G401.6 (cell line): Measurements from ENCODE around the gene MUC4.
A peak's percentile ranks its signal among the peaks of the same experiment; 100 is the strongest.

Experiments used
- FAIRE-seq: peaks from 2 replicates; lab custom pipeline; 2012; peaks lifted over from hg19 to GRCh38; lab: Jason Lieb, UNC

Gene MUC4, protein sequence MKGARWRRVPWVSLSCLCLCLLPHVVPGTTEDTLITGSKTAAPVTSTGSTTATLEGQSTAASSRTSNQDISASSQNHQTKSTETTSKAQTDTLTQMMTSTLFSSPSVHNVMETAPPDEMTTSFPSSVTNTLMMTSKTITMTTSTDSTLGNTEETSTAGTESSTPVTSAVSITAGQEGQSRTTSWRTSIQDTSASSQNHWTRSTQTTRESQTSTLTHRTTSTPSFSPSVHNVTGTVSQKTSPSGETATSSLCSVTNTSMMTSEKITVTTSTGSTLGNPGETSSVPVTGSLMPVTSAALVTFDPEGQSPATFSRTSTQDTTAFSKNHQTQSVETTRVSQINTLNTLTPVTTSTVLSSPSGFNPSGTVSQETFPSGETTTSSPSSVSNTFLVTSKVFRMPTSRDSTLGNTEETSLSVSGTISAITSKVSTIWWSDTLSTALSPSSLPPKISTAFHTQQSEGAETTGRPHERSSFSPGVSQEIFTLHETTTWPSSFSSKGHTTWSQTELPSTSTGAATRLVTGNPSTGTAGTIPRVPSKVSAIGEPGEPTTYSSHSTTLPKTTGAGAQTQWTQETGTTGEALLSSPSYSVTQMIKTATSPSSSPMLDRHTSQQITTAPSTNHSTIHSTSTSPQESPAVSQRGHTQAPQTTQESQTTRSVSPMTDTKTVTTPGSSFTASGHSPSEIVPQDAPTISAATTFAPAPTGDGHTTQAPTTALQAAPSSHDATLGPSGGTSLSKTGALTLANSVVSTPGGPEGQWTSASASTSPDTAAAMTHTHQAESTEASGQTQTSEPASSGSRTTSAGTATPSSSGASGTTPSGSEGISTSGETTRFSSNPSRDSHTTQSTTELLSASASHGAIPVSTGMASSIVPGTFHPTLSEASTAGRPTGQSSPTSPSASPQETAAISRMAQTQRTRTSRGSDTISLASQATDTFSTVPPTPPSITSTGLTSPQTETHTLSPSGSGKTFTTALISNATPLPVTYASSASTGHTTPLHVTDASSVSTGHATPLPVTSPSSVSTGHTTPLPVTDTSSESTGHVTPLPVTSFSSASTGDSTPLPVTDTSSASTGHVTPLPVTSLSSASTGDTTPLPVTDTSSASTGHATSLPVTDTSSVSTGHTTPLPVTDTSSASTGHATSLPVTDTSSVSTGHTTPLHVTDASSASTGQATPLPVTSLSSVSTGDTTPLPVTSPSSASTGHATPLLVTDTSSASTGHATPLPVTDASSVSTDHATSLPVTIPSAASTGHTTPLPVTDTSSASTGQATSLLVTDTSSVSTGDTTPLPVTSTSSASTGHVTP (N-terminal part only)

DNA sequence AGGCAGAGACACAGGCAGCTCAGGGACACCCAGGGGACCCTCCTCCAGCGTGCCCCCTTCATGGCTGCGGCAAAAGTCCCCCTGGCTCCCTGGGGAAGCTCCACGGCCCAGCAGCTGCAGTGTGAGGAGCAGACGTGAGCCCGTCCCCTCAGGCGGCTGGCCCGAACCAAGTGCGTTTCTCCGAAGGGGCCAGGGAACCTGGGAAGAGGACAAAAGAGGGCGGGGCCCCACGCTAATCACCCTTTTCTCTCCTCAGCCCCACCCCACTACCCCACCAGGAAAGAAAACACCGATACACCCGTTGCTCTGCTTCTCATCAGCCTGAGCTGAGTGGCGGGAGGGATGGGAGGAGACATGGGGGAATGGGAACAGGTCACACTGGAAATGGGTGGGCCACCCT, at the start of gene MUC4:
Gene MUC4 (minus strand): TSS at position 174 of the 400 bp plus-strand sequence. CDS start 112 bp downstream, at position 62.
- no peak for FAIRE-seq

DNA sequence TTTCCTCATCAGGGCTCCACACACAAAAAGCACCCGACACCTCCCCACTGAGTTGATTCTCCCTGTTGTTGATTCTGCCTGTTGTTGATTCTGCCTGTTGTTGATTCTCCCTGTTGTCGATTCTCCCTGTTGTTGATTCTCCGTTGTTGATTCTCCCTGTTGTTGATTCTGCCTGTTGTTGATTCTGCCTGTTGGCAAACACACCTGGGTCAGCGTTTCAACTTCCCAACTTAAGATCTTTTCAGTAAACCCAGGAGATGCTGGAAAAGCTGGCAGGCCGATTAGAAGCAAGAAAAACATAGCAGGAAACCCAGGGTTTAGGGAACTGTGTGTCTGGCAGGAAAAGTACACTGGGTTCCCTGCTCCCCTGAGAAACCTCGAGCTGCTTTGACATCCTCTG, 48.7 kb upstream of the MUC4 start:
- no peak for FAIRE-seq

DNA sequence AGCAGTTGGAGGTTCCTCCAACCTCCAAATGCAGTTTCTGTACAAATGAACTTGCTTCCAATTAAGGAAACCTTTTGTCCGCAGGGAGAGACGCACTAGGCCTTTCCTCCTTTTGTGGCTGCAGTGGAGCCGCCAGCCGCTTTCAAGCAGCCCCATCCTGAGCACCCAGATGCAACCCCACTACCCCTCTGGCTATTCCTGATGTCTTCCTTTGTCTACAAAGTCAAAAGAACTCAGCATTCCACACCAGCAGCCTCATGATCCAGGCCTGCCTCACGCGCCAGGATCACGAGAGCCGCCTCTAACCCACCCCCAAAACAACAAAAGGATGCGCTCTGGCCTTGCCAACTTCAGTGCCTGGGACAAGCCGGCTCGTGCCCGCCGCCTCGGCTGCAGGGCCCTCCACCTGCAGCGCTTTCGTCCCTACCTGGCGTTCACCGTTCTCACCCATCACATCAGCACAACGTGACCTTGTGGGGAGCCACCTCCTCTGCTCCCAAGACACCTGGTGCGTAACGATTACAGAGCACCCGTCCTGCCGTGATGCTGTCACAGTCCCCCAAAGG, 48.2 kb upstream of the MUC4 start:
- FAIRE-seq = no peak

DNA sequence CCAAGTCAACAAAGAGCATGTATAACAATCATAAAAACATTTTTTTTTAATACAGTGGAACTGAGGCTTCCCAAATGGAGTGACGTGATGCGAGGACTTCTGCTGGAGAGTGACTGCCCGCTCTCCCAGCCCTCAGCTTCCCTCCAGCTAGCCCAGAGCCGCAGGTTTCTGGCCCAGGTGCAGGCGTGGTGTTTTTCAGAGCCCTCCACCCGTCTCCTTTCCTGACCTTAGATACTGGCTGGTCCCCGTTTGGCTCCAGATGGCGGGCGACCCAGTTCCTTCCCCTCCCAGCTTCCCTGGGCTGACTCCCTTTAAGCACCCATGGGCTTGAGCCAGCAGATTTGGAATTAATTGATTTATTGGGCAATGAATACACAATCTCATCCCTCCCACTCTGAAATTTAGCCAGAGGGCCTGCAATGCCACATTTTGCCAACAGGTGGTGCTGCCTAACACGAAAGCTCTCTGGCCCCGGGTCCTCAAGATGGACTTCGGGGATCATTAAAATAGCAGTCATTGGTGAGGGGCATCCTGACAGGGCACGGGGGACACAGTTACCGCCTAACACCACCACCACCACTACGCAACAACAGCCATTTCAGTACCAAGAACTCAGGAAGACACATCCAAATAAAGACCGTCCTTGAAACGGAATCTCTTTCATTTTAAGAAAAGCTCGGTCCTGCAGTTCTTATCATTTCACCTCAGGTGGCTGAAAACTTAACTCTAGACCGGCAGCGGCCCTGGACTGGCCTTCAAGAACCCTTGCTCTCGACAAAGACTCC, 47.5 kb upstream of the MUC4 start:
- FAIRE-seq = no peak

DNA sequence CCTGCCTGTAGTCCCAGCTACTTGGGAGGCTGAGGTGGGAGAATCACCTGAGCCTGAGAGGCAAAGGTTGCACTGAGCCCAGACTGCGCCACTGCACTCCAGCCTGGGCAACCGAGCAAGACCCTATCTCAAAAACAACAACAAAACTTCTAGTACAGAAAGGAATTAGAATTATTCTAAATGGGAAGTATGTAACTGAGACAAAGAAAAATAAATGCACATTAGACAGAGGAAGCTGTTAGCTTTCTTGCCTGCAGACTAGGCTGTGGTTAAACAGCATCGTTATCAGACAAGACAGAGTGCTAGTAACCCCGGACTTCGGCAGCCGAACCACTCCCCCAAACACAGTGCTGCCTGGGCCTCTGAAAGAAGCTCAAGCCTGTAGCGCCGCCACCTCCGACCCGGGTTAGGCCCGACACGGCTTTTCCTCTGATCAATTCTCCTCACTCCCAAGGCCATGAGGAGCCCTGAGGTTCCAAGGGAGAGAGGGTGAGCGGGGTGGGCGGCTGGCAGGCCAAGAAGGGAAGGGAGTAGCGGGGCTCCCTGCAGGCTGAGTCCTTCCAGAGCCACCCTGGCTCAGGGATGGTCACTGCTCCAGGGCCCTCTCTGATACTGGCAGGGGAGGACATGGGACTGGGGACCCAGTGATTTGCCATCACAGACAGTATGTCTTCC, 44.8 kb upstream of the MUC4 start:
- FAIRE-seq = no peak

DNA sequence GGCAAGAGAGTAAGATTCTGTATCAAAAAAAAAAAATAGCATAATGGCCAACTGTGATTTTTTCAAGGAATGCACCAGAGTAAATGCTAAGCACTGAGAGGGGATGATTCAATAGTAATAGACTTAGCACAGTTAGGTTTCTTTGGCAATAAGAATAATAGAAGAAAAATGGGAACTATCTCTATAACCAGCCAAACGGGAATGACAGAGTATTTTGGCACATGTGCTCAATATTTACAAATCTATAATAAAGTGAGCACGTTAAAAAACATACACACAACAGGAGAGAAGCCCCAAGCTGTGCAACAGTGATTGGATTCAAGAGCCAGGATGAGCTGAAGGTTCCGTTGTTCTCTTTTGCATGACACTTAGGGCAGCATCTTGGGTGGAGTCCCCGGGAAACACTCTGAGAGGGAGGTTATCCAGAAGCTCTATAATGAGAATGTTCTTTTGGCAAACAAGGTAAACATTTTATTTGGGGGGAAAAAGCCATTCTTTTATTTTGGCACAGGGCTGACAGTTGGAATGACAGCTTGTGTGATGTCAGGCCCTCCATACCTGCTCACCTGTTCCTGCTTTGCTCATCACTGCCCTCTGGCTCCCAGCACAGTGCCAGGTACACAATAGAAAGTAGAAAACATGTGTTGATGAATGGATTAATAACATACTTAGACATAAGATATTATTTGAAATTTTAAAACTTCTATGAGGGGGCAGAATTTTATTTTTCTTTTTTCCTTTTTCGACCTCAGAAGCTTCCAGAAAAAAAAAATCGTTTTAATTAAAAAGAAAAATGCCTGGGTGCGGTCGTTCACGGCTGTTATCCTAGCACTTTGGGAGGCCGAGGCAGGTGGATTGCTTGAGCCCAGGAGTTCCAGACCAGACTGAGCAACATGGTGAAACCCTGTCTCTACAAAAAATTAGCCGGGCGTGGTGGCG, 44.0 kb upstream of the MUC4 start:
- FAIRE-seq = no peak

DNA sequence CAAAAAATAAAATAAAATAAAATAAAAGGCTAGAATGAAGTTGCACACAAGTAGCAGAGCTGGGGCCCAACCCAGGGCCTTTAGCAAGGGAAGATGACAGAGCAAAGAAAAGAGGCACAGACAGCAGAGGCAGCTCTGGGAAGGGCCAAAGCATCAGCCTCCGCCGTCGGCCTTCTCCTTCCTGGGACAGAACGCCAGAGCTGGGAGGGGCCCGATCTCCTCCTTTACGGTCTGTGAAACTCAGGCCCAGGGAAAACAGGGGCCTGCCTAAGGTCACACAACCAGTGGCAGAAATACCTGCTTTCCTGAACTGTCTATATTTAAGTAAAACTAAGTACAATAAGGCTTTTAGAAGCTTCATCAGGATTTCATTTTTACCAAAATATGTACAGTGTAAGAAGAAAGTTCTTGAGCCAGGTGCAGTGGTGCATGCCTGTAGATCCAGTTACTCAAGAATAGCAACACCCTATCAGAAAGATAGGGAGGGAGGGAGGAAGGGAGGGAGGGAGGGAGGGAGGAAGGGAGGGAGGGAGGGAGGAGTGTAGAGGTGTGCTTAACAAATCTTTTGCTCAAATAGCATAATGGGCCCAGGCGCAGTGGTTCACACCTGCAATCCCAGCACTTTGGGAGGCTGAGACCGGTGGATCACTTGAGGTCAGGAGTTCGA, 43.0 kb upstream of the MUC4 start:
- no peak for FAIRE-seq

DNA sequence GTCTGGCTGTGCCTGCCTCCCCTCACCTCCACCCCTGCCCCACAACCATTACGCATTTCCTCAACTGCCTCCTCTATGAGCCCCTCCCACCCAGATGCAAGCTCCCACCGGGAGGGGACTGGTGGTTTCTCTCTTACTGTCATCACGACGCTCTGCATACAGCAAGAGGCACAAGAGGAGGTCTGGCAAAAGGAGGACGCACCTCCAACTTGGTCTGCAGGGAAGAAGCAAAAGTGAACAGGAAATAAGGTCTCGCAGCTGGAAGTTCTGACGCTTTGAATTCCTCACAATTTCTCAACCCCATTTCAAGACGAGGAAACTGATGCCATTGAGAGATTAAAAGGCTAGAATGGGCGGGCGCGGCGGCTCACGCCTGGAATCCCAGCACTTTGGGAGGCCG, 42.3 kb upstream of the MUC4 start:
- no peak for FAIRE-seq

DNA sequence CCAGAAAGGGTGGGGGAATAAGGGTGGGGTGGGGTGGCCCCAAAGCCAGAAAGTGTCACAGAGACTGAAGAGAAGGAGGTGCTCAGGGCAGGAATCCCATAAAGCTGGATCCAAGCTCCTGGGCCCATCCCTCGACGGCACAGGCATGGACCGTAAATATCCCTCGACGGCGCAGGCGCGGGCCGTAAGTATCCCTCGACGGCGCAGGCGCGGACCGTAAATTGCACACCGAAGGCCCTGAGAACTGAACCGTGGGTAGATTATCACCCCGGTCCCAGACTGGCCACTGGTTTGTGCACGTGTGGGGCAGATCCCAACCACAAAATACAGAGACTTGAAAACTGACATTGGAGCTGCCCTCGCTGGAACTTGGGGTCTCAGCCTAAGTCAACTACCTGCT, 41.3 kb upstream of the MUC4 start:
- FAIRE-seq = no peak

DNA sequence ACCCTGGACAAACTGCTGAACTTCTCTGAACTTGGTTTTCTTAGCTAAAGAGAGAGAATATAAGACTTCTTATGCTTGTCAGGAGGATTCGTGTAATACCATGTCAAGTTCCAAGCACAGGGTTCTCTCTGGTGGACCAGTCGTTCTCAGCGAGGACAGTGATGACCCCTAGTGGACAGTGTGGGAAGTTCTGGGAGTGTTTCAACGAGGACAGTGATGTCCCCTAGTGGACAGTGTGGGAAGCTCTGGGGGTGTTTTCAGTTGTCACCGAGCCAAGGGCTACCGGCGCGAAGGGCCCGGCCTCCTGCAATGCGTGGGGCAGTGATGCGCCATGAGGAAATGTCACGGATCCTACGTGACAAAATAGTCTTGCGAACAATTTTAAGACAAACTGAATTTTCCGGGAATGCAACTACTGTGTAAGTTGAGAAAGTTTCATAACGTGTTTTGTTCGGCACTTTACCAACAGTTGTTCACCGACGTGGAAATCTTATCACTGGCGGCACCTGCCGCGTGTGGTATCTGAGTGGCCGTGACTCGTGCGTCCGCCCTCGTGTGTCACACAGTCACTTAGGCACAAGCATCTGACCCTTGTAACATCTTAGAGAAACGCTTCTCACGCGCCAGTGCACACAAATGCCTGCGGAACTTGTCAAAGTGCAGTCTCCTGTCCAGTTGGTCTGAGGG, 39.3 kb upstream of the MUC4 start:
- peak; percentile 91 for FAIRE-seq

DNA sequence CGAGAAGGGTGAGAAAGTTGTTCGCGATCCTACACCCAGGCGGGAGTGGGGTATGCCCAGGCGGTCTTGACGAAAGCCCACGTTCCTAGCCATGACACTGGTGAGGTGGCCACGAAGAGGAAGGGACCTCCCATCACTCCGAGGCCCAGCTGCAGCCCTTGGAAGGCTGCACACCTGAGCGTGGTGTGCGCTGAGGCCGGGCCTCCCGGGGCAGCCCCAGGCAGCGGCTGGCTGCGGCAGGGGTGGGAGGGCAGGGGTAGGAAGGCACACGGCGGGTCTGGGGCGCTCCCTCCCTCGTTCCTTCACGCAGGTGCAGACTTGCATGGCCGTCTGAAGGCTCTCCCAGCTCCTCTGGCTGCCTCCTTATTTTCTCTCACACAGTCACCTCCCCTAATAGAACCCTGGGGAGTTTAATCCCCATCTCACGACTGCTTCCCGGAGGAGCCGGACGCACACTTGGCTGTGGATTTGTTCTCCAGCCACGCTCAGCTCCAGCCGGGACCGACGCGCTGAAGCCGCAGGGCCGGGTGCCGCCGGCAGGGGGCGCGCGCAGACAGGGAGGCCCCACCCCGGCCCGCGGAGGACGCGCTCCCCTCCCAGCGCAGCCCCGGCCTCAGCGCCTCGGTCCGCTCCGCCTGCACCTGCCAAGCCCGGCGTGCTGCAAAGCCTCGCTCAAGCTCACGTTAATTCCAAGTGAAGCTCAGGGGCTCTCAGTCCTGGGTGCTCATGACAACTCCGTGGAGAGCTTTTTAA, 37.8 kb upstream of the MUC4 start:
- FAIRE-seq = no peak

DNA sequence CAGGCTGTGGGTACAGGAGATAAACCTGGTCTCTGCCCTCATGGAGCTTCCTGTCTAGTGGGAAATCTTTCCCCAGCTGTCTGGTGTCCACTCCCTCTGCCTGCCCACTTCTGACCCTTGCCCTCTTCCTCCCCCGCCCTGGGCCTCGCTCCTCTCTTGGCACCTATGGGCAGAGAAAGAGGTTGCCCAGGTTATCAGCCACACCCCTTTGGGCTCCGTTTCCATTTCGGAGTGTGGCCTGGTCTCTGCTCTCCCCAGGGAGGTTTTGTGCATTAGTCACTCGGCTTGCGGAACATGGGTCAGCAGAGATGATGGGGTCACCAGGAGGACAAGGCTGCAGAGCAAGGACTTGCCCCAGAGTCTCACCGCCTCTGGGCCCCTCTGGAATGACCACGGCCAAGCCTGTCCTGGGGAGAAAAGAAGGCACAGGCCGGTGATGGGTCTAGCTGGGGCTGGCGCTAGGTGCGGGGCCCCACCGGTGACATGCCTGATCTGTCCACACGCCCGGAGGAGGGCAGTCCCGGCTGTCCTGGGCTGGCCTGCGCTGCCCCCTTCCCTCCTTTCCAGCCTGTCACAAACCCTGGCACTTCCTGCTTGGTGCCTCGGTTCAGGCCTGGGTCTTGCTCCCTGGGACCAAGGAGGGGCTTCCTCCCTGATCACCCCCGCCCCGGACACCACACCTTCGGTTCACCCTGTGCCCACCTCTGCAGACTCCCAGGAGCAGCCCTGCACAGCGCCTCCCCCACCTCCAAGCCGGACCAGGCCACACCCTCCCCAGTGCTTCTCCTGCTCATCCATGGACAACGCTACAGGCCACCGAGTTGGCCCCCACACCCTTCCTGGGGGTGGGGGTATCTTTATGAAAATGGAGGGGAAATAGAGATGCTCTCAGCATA, 35.6 kb upstream of the MUC4 start:
- FAIRE-seq = no peak

DNA sequence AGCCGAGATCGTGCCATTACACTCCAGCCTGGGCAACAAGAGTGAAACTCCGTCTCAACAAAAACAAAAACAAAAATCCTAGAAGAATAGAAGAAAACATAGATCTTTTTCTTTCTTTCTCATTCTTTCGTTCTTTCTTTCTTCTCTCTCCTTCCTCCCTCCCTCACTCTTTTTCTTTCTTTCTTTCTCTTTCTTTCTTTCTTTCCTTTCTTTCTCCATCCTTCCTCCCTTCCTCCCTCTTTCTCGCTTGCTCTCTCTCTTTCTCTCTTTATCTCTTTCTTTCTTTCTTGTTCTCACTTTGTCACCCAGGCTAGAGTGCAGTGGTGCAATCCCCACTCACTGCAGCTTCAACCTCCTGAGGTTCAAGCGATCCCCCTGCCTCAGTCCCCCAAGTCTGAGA, 33.8 kb upstream of the MUC4 start:
- no peak for FAIRE-seq

DNA sequence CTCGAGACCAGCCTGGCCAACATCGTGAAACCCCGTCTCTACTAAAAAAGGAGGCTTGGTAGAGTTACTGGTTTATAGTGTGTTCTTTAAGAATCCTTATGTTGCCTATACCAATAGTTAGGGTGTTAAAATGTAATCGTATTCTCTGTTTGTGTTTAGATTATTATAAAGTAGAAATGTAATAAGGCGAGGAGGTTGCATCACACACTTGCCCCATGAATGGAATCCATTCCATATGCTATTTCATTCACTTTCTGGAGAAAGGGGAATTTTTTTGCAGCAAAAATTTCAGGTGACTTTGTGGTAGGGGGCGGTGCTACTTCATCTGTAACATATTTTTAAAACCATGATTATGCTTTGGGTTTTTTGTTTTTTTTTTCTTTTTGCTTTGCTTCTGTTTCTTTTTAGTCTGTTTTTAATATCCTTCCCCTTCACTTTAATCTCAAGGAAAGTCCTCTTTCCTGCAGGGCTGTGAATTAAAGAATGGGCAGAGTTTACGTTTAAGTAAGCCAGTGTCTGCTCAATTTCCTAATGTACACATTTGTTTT, 33.0 kb upstream of the MUC4 start:
- FAIRE-seq = no peak

DNA sequence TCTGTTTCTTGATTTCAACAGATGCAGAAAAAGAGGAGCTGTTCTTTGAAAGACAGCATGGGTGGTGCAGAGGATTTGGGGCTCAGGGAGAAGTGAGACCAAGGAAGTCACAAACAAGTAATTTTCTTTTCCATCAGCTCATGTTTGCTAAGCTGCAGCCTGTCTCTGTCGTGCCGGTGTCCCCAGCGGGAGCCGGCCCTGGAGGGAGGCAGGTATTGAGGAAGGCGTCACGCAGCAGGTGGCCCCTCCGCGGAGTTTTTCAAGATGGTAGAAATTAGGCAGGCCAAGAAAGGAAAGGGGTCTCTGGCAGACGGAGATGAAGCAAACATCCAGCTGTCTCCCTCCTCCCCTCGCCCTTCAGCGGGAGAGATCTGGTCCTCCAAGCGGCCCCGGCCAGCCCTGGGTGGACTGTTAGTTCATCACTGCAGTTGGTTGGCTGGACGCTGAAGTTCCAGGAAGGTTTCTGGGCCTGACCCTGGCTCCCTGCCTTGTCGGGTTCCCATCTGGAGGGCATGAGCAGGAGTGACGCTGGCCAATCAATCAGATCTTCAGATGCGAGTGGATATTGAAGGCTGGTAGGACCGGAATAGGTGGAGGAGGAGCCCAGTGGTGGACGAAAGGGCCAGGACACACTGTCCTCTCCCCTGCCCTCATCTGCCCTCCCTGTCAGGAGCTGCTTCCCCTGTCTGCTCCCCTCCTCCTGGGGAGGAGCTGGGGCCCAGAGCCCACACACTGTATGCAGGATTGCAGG, 27.7 kb upstream of the MUC4 start:
- no peak for FAIRE-seq

DNA sequence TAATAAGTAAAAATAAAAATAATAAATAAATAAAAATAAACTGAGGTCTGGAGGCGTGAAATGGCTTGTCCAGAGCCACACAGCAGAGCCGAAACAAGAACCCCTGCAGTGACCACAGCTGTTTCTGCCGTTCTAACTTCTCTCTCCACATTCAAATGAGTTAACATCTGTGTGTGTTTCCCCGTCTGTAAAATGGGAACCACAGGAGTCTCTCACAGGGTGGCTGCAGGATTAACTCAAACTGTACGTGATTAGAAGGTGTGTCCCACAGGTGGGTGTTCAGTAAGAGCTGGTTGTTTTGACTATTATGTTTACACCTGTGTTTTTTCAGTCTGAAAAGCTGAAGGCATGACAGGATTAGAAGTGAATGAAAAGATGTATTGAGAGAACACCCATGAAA, 27.0 kb upstream of the MUC4 start:
- FAIRE-seq = no peak
